GM18868 (cell line): ENCODE results near the gene KLB.
"Not testable (repeated sequence)": the region's sequence is repeated elsewhere in the genome, so short reads cannot be mapped to it uniquely, and the experiment has no call there.

ENCODE experiments used
- ATAC-seq: cut with Tn5 transposase; IDR thresholded peaks from one replicate; pipeline ENCODE4 v1.9.1; 2021; ENCODE audit warnings: mild to moderate bottlenecking, moderate library complexity; ENCODE audit not compliant: unreplicated experiment

The KLB gene

DNA sequence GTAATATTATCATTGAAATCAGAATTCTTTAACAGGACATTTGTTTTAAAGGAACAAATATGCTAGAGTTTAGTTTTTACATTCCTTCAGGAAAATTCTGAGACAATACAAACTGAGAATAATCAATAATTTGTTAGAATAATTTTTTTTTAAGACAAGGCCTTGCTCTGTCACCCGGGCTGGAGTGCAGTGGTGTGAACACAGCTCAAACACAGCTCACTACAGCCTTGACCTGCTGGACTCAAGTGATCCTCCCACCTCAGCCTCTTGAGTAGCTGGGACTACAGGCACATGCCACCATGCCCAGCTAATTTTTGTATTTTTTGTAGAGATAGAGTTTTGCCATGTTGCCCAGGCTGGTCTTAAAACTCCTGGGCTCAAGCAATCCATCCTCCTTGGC, 18.6 kb downstream of the KLB start:
- not testable (repeated sequence) for ATAC-seq

GRCh38 chr4:39426728-39427127, 20.0 kb downstream of the KLB start:
- ATAC-seq: no peak

DNA sequence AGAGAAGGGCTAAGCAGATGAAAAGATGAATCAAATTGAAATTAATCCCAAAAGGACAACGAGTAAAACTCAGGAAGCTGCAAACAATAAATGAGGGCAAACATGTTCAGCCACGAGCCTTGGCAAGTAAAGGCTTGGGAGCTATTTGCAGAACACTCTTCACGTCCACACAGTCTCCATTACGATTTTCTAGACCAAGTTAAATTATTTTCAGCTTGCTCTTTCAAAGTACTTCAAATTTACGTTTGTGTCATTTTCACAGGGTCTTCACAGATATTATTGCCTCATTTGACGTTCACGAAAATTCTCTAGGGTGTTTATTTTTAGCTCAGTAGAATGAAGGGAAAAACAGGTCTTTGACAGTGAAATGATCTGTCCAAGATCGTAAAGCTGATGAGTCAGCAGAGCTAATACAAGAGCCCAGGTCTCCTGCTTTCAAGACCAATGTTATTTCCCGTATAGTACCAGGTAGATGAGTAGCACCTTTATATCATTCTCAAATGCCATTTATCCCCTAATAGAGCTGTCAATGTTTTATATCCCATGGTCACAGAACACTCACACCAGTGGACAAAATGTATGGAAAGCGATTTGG, 20.9 kb downstream of the KLB start:
- ATAC-seq: no peak

DNA sequence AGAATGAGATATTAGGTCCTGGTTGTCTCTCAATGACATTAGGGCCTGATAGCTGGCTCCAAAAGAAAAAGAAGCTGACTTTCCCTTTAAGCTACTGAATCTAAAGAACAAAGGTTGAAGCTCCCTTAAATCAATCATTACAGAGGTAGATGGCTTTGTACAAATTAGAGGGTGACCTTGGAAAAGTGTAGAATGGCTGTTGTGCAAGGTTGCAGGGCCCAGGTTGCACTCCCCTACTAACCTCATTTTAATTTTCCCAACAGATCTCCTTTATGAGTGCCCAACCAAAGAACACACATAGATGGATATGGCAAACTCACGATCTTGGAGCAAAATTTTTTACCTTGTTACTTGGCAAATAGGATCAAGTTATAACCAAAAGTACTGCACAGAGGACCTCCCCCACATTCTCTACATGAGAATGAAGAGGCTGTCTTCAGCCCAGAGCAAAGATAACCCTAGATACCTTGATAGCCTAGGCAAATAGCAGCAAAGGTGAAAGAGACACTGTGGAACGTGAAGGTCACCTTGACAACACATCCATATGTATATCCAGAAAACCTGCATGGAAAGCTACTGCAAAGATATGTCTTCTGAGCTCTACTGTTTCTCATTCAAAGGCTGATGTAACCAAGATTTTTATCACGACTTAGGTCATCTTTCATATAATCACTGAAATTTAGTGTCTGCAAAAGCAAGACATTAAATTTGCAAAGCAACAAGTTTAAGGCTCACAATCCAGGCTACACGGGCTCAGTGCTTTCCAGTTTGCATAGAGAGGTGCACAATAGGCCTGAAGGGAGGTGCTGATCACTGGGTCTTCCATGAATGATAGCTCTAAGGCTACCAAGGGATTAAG, 23.0 kb downstream of the KLB start:
- ATAC-seq: no peak

- ATAC-seq: no peak
These were observed 27.3 kb downstream of the KLB start for GRCh38 chr4:39433878-39434492.

DNA sequence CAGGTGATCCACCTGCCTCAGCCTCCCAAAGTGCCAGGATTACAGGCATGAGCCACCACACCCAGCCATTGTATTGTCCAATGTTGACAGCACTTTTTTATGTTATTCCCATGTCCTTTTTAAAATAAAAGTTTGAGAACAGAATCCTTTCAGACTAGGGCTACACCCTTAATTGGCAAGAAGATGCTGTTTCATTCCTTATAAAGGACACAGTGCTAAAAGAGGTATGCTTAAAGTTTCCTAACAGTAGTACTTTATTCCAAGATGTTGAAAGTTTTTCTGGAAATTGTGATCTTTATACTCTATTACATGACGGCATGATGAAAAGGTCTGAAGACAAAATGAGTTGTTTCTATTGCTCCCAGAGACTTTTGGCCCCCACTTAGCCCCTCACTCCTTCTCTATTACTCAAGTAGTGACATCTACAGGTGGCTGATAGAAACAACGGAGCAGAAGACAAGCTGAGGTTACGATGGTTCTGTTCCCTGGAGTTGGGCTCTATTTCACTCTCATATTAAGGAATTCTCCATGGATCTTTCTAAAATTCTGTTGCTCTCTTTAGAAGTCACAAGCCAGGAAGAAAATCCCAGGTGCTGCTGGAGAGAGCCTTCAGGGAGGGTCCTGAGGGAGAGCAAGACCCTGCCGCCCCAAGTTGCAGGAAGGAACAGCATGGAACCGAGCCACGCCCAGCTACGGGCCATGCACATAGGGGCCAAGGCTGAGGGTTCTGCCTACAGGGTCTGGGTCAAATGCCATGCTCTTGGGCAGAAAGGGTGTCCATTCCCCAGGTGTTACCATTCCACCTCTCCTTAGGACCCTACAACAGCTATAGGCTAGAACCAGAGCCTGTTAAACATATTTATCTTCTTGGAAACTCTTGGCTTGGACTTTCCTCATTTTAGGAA, 29.2 kb downstream of the KLB start:
- ATAC-seq: no peak

DNA sequence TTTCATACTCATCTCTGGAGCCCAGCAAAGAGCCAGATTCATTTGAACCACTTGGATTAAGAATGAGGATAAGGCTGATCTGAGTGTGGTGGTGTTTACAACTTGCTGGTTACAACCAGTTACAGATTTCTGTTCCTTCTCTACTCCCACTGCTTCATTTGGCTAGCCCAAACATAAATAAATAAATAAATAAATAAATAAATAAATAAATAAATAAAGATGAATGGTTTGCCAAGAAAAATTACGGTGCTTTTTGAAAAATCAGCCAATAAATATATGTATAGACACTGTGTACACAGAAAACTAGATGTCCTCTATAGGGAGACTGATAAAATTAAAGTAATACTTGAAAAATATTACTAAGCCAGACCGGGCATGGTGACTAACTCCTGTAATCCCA, 34.9 kb downstream of the KLB start:
- ATAC-seq: no peak

GRCh38 chr4:39442998-39443397, 36.3 kb downstream of the KLB start:
- ATAC-seq: no peak

GRCh38 chr4:39446483-39446841, 39.7 kb downstream of the KLB start:
- ATAC-seq: no peak

DNA sequence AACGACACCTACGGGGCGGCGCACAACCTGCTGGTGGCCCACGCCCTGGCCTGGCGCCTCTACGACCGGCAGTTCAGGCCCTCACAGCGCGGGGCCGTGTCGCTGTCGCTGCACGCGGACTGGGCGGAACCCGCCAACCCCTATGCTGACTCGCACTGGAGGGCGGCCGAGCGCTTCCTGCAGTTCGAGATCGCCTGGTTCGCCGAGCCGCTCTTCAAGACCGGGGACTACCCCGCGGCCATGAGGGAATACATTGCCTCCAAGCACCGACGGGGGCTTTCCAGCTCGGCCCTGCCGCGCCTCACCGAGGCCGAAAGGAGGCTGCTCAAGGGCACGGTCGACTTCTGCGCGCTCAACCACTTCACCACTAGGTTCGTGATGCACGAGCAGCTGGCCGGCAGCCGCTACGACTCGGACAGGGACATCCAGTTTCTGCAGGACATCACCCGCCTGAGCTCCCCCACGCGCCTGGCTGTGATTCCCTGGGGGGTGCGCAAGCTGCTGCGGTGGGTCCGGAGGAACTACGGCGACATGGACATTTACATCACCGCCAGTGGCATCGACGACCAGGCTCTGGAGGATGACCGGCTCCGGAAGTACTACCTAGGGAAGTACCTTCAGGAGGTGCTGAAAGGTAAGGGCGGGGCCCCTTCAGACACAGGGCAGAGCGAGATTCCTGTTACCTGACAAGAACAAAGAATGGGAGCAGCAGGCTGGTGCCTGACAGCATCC, 40.3 kb downstream of the KLB start:
- ATAC-seq: peak; percentile 91

DNA sequence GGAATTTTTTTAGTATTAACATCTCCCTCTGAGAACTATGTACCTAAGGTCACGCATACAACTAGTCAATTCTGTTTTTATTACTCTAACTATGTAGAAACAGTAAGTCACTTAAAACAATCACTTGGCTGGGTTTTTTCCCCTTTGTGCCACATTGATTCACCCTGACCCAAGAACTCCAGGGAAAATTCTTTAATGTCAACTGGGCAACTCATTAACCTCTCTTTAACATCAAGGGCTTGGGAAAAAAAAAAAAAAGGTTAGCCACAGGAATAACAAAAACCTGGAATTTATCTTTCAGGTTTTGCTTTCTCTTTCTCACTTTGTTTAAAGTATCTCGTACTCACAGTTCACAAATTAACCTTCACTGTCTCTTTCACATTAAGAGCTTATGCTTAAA, 43.9 kb downstream of the KLB start:
- ATAC-seq: no peak

GRCh38 chr4:39451423-39452023, 44.8 kb downstream of the KLB start:
- ATAC-seq: no peak

DNA sequence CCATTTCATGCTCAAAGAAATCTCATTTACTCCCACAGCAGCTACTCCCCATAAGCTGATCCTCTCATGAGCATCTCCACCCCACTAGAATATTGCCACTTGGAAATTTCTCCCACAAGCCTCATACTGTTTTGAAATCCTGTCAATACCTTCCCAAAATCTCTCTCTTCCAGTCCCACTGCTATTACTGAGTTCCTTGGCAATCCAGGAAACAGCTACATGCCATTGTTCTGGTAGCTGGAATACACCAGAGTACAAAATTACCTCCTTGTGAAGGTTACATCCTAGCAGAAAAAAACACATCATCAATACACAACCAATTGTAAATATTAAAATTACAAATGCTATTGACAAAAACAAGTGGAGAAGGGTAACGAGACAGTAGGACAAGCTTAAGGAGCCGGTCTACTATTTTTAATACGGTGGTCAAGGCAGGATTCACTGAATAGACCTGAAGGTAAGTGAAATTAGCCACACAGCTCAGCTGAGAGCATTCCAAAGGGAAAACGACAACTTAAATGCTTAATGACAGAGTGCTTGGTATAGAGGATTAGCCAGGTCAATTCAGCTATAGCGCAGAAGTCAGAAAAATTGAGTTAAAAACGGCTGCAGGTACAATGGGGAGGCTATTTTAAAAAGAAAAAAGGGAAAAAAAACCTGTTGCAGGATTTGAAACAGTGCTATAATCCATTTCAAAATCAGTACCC, 45.6 kb downstream of the KLB start:
- no peak for ATAC-seq

DNA sequence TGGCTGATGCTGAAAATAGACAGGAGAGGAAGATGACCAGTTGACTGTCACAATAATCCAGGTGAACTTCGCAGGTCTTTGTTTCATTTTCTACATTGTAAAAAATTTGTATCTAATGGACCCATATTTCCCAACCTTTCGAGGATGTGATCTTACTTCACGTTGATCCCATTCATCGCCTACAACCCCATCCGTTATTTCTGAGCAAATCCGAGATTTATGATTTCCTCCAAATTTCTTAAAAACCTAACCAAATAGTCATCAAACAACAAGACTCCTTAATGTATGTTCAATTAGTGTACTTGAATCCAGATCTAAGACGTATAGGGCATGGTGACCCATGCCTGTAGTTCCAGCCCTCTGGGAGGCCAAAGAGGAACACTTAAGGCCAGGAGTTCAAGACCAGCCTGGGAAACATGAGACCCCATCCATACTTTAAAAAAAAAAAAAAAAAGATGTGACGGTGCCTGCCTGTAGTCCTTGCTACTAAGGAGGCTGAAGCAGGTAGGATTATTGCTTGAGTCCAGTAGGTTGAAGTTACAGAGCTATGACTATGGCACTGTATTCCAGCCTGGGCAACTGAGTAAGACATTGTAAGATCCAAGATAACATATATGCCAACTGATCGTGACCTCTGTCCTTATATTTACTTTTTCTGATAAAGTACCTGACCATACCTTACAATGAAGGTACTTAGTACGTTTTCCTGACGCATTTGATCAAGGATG, 46.3 kb downstream of the KLB start:
- ATAC-seq: no peak

DNA sequence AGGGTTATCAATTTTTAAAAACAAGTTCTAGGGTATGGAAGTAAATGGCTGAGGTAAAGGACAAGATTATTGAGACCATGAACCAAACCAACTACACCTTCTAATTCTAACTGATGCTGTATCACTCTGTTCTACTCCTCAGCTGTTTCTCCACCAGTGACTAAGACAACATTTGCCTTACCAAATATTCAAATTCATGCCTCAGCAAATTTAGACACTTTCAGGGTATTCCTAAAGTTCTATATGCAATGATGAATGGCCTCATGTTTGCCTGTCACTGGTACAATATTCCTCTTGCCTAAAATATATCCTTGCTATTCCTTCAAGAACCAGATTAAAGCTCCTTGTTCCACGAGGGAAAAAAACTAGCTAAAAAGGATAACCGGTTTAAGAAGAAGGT, 47.0 kb downstream of the KLB start:
- no peak for ATAC-seq

GRCh38 chr4:39455486-39455885, 48.8 kb downstream of the KLB start:
- no peak for ATAC-seq

GRCh38 chr4:39456946-39457763, 50.4 kb downstream of the KLB start:
- ATAC-seq: no peak

DNA sequence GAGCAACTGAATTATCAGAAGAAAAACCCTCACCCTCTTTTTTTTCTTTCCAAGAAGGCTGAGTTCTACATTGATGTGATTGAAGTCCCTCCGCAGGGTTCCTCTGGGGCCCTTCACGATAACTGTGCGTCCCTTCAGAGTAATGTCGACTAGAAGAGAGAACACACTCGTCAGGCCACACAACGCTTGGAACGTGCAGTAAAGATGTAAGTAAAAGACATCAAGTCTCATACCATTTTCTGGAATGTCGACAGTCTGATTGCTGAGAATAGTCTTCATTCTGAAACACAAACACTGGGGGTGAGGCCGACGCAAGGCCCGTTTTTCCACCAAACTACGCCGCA, 51.4 kb downstream of the KLB start:
- ATAC-seq: not testable (repeated sequence)
